Ascending aorta (tissue), 2 donors: ENCODE results near the gene CCDC159. TPM values are rescaled to one million over a fixed set of nuclear protein-coding genes. Genes with fewer than 3 reads are reported as not detected.
A peak's percentile ranks its signal among the peaks of the same experiment; 100 is the strongest.
"Not testable (repeated sequence)": the region's sequence is repeated elsewhere in the genome, so short reads cannot be mapped to it uniquely, and the experiment has no call there.

Experiments
- DNase-seq, 2 donors: peaks; one replicate each; pipeline ENCODE4 v3.0.0-alpha.2; 2019; ENCODE audit warnings: low spot score in 2 of 2
- H3K27ac ChIP-seq, 2 donors: fragments of 200-600 bp; sonication (generic); one replicate each; pipeline ENCODE4 v1.5.1; 2016 to 2017; ENCODE audit warnings: mild to moderate bottlenecking in 1 of 2
- H3K27me3 ChIP-seq: fragments of 200-600 bp; sonication (generic); one replicate; pipeline ENCODE4 v1.5.1; 2017
- H3K36me3 ChIP-seq, 2 donors: fragments of 200-600 bp; sonication (generic); one replicate each; pipeline ENCODE4 v1.5.1; 2016
- H3K4me1 ChIP-seq, 2 donors: fragments of 200-600 bp; sonication (generic); one replicate each; pipeline ENCODE4 v1.5.1; 2016 to 2017; ENCODE audit warnings: mild to moderate bottlenecking in 1 of 2
- H3K4me3 ChIP-seq, 2 donors: fragments of 200-600 bp; sonication (generic); one replicate each; pipeline ENCODE4 v1.5.1; 2016 to 2017; ENCODE audit warnings: mild to moderate bottlenecking in 1 of 2
- H3K9me3 ChIP-seq, 2 donors: fragments of 200-600 bp; sonication (generic); one replicate each; pipeline ENCODE4 v1.5.1; 2016
- intact Hi-C: fragments of 100-400 bp; cut with DNase I; formaldehyde crosslinking; loops from one replicate; pipeline ENCODE4 v1.15.1; 2023
- total RNA-seq: library from RNA; depleted of rRNA; stranded (reverse); fragments of >200 nt; gene quantifications from one replicate; pipeline ENCODE4 v1.1.0, GENCODE V29; 2016
- TF ChIP-seq, protein P1 (sequence below), 3 experiments: fragments of 200-600 bp in 2 of 3; fragments of 450-650 bp in 1 of 3; sonication (generic) in 2 of 3; IDR thresholded peaks; one replicate each; pipeline ENCODE4 v1.5.1; 2016 to 2019; ENCODE audit warnings: antibody characterized with exemption in 3 of 3, mild to moderate bottlenecking in 1 of 3, moderate library complexity in 1 of 3

The CCDC159 gene, protein sequence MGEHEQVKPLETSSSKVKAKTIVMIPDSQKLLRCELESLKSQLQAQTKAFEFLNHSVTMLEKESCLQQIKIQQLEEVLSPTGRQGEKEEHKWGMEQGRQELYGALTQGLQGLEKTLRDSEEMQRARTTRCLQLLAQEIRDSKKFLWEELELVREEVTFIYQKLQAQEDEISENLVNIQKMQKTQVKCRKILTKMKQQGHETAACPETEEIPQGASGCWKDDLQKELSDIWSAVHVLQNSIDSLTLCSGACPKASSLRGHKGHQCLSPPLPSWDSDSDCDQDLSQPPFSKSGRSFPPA
- total RNA-seq = 79.0 TPM

DNA sequence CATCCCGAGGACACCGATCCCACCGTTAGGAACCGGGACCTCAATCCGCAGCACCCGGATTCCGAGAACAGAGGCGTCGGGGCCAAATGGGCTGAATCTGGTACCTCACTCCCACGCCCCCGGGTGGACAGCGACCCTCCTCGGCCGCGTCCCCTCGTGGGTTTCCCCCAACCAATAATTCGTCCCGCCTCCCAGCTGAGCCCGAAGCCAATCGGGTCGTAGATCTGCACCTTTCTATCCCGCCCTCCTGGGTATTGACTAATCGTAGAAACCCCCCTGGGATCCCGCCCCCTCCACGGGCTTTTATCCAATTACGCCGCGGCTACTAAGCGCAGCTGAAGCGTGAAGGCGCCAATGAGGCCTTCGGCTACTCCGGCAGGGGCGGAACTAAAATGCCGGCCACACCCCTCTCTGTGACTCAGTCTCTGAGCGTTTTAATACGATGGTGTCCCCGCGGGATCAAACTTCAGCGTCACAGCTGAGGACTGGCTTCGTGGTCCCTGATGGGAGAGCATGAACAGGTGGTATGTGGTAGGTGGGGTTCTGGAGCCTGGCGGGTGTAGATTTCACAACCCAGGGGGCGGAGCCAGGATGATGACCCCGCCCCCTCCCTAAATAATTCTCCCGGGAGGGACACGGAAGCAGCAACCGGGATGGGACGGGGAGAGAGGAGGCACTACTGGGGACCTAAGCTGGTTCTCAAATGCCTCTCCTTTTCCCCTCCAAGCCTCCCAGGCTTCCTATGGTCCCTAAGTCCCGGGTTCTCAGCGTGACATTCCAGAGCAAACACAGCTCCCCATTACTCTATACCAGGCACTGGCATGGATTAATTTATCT lies at the start of gene CCDC159, which contains the start of gene TMEM205:
Gene CCDC159, plus strand, starts transcription at position 416 of the 837 bp plus-strand sequence. Its CDS starts 88 bp downstream, at position 504.
Gene TMEM205, minus strand, starts transcription at position 165 of the 837 bp plus-strand sequence. CDS start 649 bp downstream, outside the sequence.
- TF ChIP-seq, protein P1, sequence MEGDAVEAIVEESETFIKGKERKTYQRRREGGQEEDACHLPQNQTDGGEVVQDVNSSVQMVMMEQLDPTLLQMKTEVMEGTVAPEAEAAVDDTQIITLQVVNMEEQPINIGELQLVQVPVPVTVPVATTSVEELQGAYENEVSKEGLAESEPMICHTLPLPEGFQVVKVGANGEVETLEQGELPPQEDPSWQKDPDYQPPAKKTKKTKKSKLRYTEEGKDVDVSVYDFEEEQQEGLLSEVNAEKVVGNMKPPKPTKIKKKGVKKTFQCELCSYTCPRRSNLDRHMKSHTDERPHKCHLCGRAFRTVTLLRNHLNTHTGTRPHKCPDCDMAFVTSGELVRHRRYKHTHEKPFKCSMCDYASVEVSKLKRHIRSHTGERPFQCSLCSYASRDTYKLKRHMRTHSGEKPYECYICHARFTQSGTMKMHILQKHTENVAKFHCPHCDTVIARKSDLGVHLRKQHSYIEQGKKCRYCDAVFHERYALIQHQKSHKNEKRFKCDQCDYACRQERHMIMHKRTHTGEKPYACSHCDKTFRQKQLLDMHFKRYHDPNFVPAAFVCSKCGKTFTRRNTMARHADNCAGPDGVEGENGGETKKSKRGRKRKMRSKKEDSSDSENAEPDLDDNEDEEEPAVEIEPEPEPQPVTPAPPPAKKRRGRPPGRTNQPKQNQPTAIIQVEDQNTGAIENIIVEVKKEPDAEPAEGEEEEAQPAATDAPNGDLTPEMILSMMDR (IDR thresholded peaks at IDR 0.05) = no peak
- peak; percentile 98 to 100 for DNase-seq
- H3K27me3 ChIP-seq = no peaks in the 10 kb centered on the region
- peaks cover 0 to 2% of the 10 kb centered on the region in 2 donors for H3K36me3 ChIP-seq
- H3K4me3 ChIP-seq = peak within 1 kb of the TSS; percentile 65 to 92
- peaks cover 11 to 17% of the 10 kb centered on the region in 2 donors for H3K4me1 ChIP-seq
- peak within 1 kb of the TSS; percentile 79 to 94 for H3K27ac ChIP-seq
- intact Hi-C loops = loop anchor here (1.0 kb wide), 3 partner anchors 9 to 89 kb away; partner anchors contain the start of genes ODAD3, PLPPR2, PRKCSH and SWSAP1
- no peaks in the 10 kb centered on the region for H3K9me3 ChIP-seq

DNA sequence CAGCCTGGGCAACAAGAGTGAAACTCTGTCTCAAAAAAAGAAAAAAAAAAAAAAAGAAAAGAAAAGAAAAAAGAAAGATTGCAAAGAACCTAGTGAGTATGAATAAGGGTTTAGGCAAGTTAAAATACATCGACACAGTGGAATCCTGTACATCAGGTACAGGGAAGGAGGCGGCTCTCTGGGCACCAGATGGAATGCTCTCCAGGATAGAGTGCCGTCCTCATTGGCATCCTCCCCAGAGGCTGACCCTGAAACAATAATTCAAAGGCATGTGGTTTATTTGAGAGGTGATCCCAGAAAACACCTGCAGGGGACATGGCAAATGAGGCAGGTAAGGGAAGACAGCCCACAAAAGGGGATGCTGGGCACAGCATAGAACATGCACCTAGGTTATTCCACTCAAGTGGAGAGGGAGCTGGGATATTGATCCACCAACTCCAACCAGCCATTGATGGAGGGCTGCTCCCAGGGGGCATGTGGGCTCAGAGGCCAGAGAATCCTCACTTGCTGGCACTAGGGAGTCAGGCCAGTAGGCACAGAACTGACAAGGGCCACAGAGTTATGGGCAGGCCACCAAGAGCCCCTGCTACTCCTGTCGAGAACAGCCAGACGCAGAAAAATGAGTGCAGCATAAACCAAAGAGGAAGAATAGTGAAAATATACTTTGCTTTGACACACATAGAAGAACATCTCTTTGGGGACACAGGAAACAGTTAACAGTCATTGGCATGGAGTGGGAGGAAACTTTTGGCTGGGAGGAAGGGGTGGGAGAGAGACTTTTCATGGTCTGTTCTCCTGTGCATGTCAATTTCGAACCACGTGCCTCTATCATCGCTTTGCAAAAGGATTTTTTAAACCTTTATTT lies 46.1 kb upstream of the CCDC159 start:
- no peaks in the 10 kb centered on the region for H3K27me3 ChIP-seq
- H3K4me1 ChIP-seq = peaks cover 0 to 3% of the 10 kb centered on the region in 2 donors
- no peak overlapping the region for H3K27ac ChIP-seq
- TF ChIP-seq, protein P1 (IDR thresholded peaks at IDR 0.05) = no peak
- no peaks in the 10 kb centered on the region for H3K36me3 ChIP-seq
- no peaks in the 10 kb centered on the region for H3K9me3 ChIP-seq
- H3K4me3 ChIP-seq = no peak overlapping the region
- intact Hi-C loops = loop anchor here (5.0 kb wide), 1 partner anchor 57 kb away; the partner anchor contains the start of gene PLPPR2
- no peak for DNase-seq

DNA sequence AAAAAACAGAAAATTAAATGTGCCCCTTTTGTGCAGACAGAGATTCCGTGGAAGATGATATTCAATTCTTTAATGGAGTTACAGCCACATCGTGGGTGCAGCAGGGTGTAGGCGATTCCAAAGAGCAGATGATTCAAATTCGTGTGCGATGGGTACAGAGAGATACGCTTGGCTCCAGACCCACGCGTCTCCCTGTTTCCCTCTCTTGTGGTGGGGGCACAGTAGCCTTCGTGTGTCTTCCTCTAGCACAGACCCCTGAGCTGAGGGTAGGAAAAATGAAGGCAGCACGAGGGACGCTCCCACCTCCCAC lies 45.6 kb upstream of the CCDC159 start:
- DNase-seq = no peak
- Histone ChIP-seq H3K4me1 (peaks cover 0 to 3% of the 10 kb centered on the region in 2 donors), H3K4me3 (no peak overlapping the region), H3K27me3 (no peaks in the 10 kb centered on the region), H3K27ac (no peak overlapping the region), H3K36me3 (no peaks in the 10 kb centered on the region), H3K9me3 (no peaks in the 10 kb centered on the region)
- TF ChIP-seq, protein P1 (IDR thresholded peaks at IDR 0.05) = no peak
- intact Hi-C loops = no loop called here

DNA sequence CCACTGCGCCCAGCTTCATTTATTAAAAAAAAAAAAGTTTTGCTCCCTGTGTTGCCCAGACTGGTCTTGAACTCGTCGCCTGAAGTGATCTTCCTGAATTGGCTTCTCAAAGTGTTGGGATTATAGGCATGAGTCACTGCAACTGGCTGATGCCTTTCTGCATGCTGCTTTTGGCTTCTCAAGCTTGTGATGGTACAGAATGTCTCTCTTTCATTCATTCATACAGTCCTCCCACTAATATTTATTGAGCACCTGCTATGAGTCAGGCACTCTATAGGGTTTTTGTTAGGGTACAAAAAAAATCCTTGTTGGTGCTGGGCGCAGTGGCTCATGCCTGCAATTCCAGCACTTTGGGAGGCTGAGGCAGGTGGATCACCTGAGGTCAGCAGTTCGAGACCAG lies 41.4 kb upstream of the CCDC159 start:
- TF ChIP-seq, protein P1 (IDR thresholded peaks at IDR 0.05) = no peak
- Histone ChIP-seq H3K36me3 (no peaks in the 10 kb centered on the region), H3K27me3 (no peaks in the 10 kb centered on the region), H3K27ac (no peak overlapping the region), H3K9me3 (no peaks in the 10 kb centered on the region), H3K4me3 (no peak overlapping the region), H3K4me1 (no peaks in the 10 kb centered on the region)
- DNase-seq = no peak
- intact Hi-C loops = no loop called here

DNA sequence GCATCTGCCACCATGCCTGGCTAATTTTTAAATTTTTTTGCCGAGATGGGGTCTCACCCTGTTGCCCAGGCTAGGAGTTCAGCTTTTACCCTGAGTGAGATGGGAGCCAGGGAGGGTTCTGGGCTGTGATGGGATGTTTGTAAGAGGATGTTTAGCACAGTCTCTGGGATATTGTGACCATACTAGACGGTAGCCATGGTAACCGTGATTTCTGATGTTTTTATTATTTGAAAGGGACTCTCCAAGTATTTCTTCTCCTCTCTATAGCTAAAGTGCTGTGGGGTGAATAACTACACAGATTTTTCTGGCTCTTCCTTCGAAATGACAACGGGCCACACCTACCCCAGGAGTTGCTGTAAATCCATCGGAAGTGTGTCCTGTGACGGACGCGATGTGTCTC lies 40.0 kb upstream of the CCDC159 start:
- TF ChIP-seq, protein P1 (IDR thresholded peaks at IDR 0.05) = no peak
- no peaks in the 10 kb centered on the region for H3K36me3 ChIP-seq
- H3K4me1 ChIP-seq = no peaks in the 10 kb centered on the region
- intact Hi-C loops = no loop called here
- H3K27me3 ChIP-seq = no peaks in the 10 kb centered on the region
- no peaks in the 10 kb centered on the region for H3K9me3 ChIP-seq
- H3K4me3 ChIP-seq = no peak overlapping the region
- H3K27ac ChIP-seq = no peak overlapping the region
- no peak for DNase-seq

DNA sequence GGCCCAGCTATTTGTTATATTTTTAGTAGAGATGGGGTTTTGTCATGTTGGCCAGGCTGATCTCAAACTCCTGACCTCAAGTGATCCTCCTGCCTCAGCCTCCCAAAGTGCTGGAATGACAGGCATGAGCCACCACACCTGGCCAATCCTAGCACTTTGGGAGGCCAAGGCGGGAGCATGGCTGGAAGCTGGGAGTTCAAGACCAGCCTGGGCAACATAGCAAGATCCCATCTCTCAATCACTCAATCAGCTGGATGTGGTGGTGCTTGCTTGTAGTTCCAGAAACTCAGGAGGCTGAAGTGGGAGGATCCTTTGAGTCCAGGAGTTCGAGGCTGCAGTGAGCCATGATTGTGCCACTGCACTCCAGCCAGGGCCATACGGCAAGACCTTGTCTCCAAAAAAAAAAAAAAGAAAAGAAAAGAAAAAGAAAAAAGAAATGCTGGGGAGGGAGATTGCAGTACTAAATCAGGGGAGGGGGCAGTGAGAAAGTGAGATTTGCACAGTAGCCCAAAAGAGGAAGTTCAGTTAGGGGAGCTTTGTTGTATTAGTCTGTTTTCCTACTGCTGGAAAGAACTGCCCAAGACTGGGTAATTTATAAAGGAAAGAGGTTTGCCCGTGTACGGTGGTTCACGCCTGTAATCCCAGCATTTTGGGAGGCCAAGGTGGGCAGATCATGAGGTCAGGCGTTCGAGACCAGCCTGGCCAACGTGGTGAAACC lies 25.9 kb upstream of the CCDC159 start:
- H3K27me3 ChIP-seq, intact Hi-C loops: not testable (repeated sequence)

More for the DNA sequence above, 25.9 kb upstream of the CCDC159 start:
- not testable (repeated sequence) for H3K9me3 ChIP-seq, DNase-seq, H3K36me3 ChIP-seq, H3K4me3 ChIP-seq, H3K27ac ChIP-seq
- H3K4me1 ChIP-seq = peaks cover 8 to 13% of the 10 kb centered on the region in 2 donors
